Vagina (tissue), 2 donors: ENCODE data around the gene UBE2N.

Source experiments
- CTCF ChIP-seq, 3 experiments: fragments of 450-650 bp in 2 of 3; fragments of 200-600 bp in 1 of 3; sonication (generic) in 1 of 3; IDR thresholded peaks; one replicate each; pipeline ENCODE4 v1.5.1; 2017 to 2019; ENCODE audit warnings: antibody characterized with exemption in 3 of 3, mild to moderate bottlenecking in 2 of 3, moderate library complexity in 2 of 3
- POLR2A ChIP-seq, 2 donors: fragments of 450-650 bp; IDR thresholded peaks; one replicate each; pipeline ENCODE4 v1.6.1; 2017; ENCODE audit warnings: antibody characterized with exemption in 2 of 2, mild to moderate bottlenecking in 2 of 2, moderate library complexity in 2 of 2
- POLR2AphosphoS5 ChIP-seq, 2 donors: sonication (generic); formaldehyde crosslinking; IDR thresholded peaks; one replicate each; pipeline ENCODE4 v1.9.0; 2017; ENCODE audit warnings: antibody characterized with exemption in 2 of 2, mild to moderate bottlenecking in 2 of 2, low read depth in 1 of 2; ENCODE audit not compliant: insufficient read depth in 1 of 2

- TF ChIP-seq CTCF (IDR thresholded peaks at IDR 0.05) (no peak), POLR2A (IDR thresholded peaks at IDR 0.05) (no peak), POLR2AphosphoS5 (IDR thresholded peaks at IDR 0.05; ENCODE audit: insufficient read depth in 1 of 2, low read depth in 1 of 2) (no peak)
Measured at GRCh38 chr12:93369505-93369904, 72.2 kb downstream of the UBE2N start.
